ENCODE measurements around the gene MED12L.
"Not testable (repeated sequence)": the region's sequence is repeated elsewhere in the genome, so short reads cannot be mapped to it uniquely, and the experiment has no call there.

MED12L gene

GRCh38 chr3:151085227-151085888 lies at the start of gene MED12L:
Gene MED12L, plus strand, starts transcription at chr3:151085664. Its CDS starts 1,263 bp downstream, at chr3:151086927.
- DNase-seq (ENCODE audit: low spot score), result peak; percentile 94

- peak; percentile 49 for DNase-seq (ENCODE audit: low spot score)
Observed at GRCh38 chr3:151037746-151038477, 47.6 kb upstream of the MED12L start.

GRCh38 chr3:151044706-151045105 lies 40.8 kb upstream of the MED12L start:
- no peak for DNase-seq (ENCODE audit: low spot score)

GRCh38 chr3:151047636-151048035 lies 37.8 kb upstream of the MED12L start:
- peak; percentile 44 for DNase-seq (ENCODE audit: low spot score)

GRCh38 chr3:151051533-151051932 lies 33.9 kb upstream of the MED12L start:
- DNase-seq (ENCODE audit: low spot score), result no peak

- no peak for DNase-seq (ENCODE audit: low spot score)
Observed at GRCh38 chr3:151052346-151052745, 33.1 kb upstream of the MED12L start.

- no peak for DNase-seq (ENCODE audit: low spot score)
Observed at GRCh38 chr3:151052756-151053155, 32.7 kb upstream of the MED12L start.

GRCh38 chr3:151058740-151059139 lies 26.7 kb upstream of the MED12L start:
- no peak for DNase-seq (ENCODE audit: low spot score)

GRCh38 chr3:151062611-151063010 lies 22.9 kb upstream of the MED12L start:
- no peak for DNase-seq (ENCODE audit: low spot score)

- DNase-seq (ENCODE audit: low spot score), result no peak
Observed at GRCh38 chr3:151067158-151067557, 18.3 kb upstream of the MED12L start.

- not testable (repeated sequence) for DNase-seq (ENCODE audit: low spot score)
Observed at GRCh38 chr3:151072842-151073241, 12.6 kb upstream of the MED12L start.

GRCh38 chr3:151074256-151074655 lies 11.2 kb upstream of the MED12L start:
- no peak for DNase-seq (ENCODE audit: low spot score)

GRCh38 chr3:151075869-151076562 lies 9.4 kb upstream of the MED12L start:
- peak; percentile 38 for DNase-seq (ENCODE audit: low spot score)

- DNase-seq (ENCODE audit: low spot score), result no peak
Observed at GRCh38 chr3:151076626-151077025, 8.8 kb upstream of the MED12L start.

- DNase-seq (ENCODE audit: low spot score), result not testable (repeated sequence)
Observed at GRCh38 chr3:151081082-151081481, 4.4 kb upstream of the MED12L start.

- DNase-seq (ENCODE audit: low spot score), result no peak
Observed at GRCh38 chr3:151082880-151083838, 2.3 kb upstream of the MED12L start.

- DNase-seq (ENCODE audit: low spot score), result no peak
Observed at GRCh38 chr3:151084893-151085226, 604 bp upstream of the MED12L start.

GRCh38 chr3:151085889-151086483 lies 522 bp downstream of the MED12L start:
- peak; percentile 74 for DNase-seq (ENCODE audit: low spot score)

GRCh38 chr3:151086484-151087456 lies 1.3 kb downstream of the MED12L start:
- DNase-seq (ENCODE audit: low spot score), result peak; percentile 77

GRCh38 chr3:151087648-151088047 lies 2.2 kb downstream of the MED12L start:
- DNase-seq (ENCODE audit: low spot score), result no peak
